IMR-90 (cell line): ENCODE measurements around the gene ADGRL1. TPM values are rescaled to one million over a fixed set of nuclear protein-coding genes. Genes with fewer than 3 reads are reported as not detected.

Source experiments
- ATAC-seq: fragments of 200-7000 bp; cut with Tn5 transposase; 2 replicates; pipeline ENCODE4 v1.9.1; 2020; ENCODE audit warnings: low read depth, mild to moderate bottlenecking, moderate library complexity
- BruUV-seq: library from RNA; stranded (reverse); fragments of 400-500 nt; replicated peaks from 2 replicates; lab custom pipeline; 2021; lab: Mats Ljungman, UMichigan
- CTCF ChIA-PET: fragments of 300-600 bp; formaldehyde crosslinking; extraction: SDS; loops from one replicate; lab custom pipeline; 2021; ENCODE audit warnings: antibody characterized with exemption; lab: Yijun Ruan, JAX
- POLR2A ChIA-PET: fragments of 300-600 bp; sonication (Branson Sonifier 250); formaldehyde crosslinking; loops from one replicate; lab custom pipeline; 2022; ENCODE audit warnings: antibody characterized with exemption; ENCODE audit not compliant: unreplicated experiment; lab: Charles Lee
- DNase-seq: peaks from one replicate; pipeline ENCODE4 v3.0.0; 2013
- H2AFZ ChIP-seq: replicated peaks from 2 replicates; pipeline ENCODE3; 2013; ENCODE audit warnings: low read length, mild to moderate bottlenecking; ENCODE audit not compliant: poor library complexity
- H2AK5ac ChIP-seq: 2 replicates; pipeline ENCODE4 v1.6.1; 2013; ENCODE audit warnings: low read depth, low read length, inconsistent platforms
- H2AK9ac ChIP-seq: replicated peaks from 2 replicates; pipeline ENCODE3; 2013; ENCODE audit warnings: mild to moderate bottlenecking, low read depth, low read length, moderate library complexity; ENCODE audit not compliant: poor library complexity
- H2BK120ac ChIP-seq: 2 replicates; pipeline ENCODE4 v1.6.1; 2013; ENCODE audit warnings: low read depth, low read length, inconsistent platforms
- H2BK15ac ChIP-seq: 3 replicates; pipeline ENCODE4 v1.6.1; 2013; ENCODE audit warnings: low read depth, low read length, inconsistent platforms
- H2BK20ac ChIP-seq: 2 replicates; pipeline ENCODE4 v1.6.1; 2013; ENCODE audit warnings: low read depth, mild to moderate bottlenecking, inconsistent platforms, low read length, moderate library complexity
- H2BK5ac ChIP-seq: 2 replicates; pipeline ENCODE4 v1.6.1; 2013; ENCODE audit warnings: mild to moderate bottlenecking, low read depth, low read length, inconsistent platforms; ENCODE audit not compliant: poor library complexity, severe bottlenecking
- H3K14ac ChIP-seq: replicated peaks from 2 replicates; pipeline ENCODE4 v1.6.1; 2013; ENCODE audit warnings: low read depth, low read length, inconsistent platforms
- H3K18ac ChIP-seq: 2 replicates; pipeline ENCODE4 v1.6.1; 2013; ENCODE audit warnings: low read depth, low read length, control low read depth
- H3K23ac ChIP-seq: 2 replicates; pipeline ENCODE4 v1.6.1; 2013; ENCODE audit warnings: low read depth, low read length, inconsistent platforms
- H3K27ac ChIP-seq: 2 replicates; pipeline ENCODE4 v1.5.1; 2013; ENCODE audit warnings: mild to moderate bottlenecking, control low read depth, low read length; ENCODE audit not compliant: insufficient read depth
- H3K27me3 ChIP-seq: 2 replicates; pipeline ENCODE4 v1.6.1; 2013; ENCODE audit warnings: low read length; ENCODE audit not compliant: control insufficient read depth, insufficient read depth
- H3K36me3 ChIP-seq: 2 replicates; pipeline ENCODE4 v1.6.1; 2013; ENCODE audit warnings: low read length, mixed read lengths; ENCODE audit not compliant: control insufficient read depth, insufficient read depth
- H3K4ac ChIP-seq: 2 replicates; pipeline ENCODE4 v1.6.1; 2013; ENCODE audit warnings: low read depth, low read length, inconsistent platforms
- H3K4me1 ChIP-seq: 2 replicates; pipeline ENCODE4 v1.6.1; 2013; ENCODE audit warnings: low read length, mixed read lengths; ENCODE audit not compliant: control insufficient read depth, insufficient read depth
- H3K4me2 ChIP-seq: 2 replicates; pipeline ENCODE4 v1.6.1; 2013; ENCODE audit warnings: low read depth, mild to moderate bottlenecking, control low read depth, low read length, moderate library complexity
- H3K4me3 ChIP-seq: 2 replicates; pipeline ENCODE4 v1.5.1; 2013; ENCODE audit warnings: low read depth, mild to moderate bottlenecking, control low read depth, low read length, moderate library complexity; ENCODE audit not compliant: insufficient read depth
- H3K56ac ChIP-seq: 2 replicates; pipeline ENCODE4 v1.6.1; 2013; ENCODE audit warnings: low read length, inconsistent platforms; ENCODE audit not compliant: insufficient read depth; ENCODE audit errors: extremely low read depth
- H3K79me1 ChIP-seq, 2 experiments: 2 replicates each; pipeline ENCODE4 v1.6.1; 2013; ENCODE audit warnings: low read length in 2 of 2, inconsistent platforms in 1 of 2, low read depth in 1 of 2
- H3K9ac ChIP-seq: 2 replicates; pipeline ENCODE4 v1.6.1; 2013; ENCODE audit warnings: low read depth, low read length, control low read depth
- H3K9me1 ChIP-seq: 2 replicates; pipeline ENCODE4 v1.6.1; 2013; ENCODE audit warnings: low read length, inconsistent platforms; ENCODE audit not compliant: insufficient read depth
- H3K9me3 ChIP-seq: 2 replicates; pipeline ENCODE4 v1.6.1; 2013; ENCODE audit warnings: low read length; ENCODE audit not compliant: control insufficient read depth, insufficient read depth
- H4K20me1 ChIP-seq: 2 replicates; pipeline ENCODE4 v1.6.1; 2013; ENCODE audit warnings: low read length, inconsistent platforms; ENCODE audit not compliant: insufficient read depth
- H4K5ac ChIP-seq: 2 replicates; pipeline ENCODE4 v1.6.1; 2013; ENCODE audit warnings: mild to moderate bottlenecking, low read depth, low read length, control low read depth
- H4K8ac ChIP-seq, 2 experiments: 2 replicates each; pipeline ENCODE4 v1.6.1; 2013; ENCODE audit warnings: low read depth in 2 of 2, low read length in 2 of 2, control low read depth in 1 of 2, inconsistent platforms in 1 of 2
- H4K91ac ChIP-seq: 2 replicates; pipeline ENCODE4 v1.6.1; 2013; ENCODE audit warnings: low read depth, low read length, inconsistent platforms; ENCODE audit not compliant: insufficient read depth
- BHLHE40 ChIP-seq: fragments of 150-350 bp; IDR thresholded peaks from 2 replicates; pipeline ENCODE4 v1.6.1; 2016; ENCODE audit warnings: mild to moderate bottlenecking, low read depth, low read length
- CEBPB ChIP-seq: IDR thresholded peaks from 2 replicates; pipeline ENCODE4 v1.6.1; 2012; ENCODE audit warnings: low read depth, low read length, improper control_type of control experiment
- CHD1 ChIP-seq: IDR thresholded peaks from 2 replicates; pipeline ENCODE4 v1.6.1; 2012; ENCODE audit warnings: low read depth, low read length, improper control_type of control experiment
- FOS ChIP-seq: fragments of 150-350 bp; IDR thresholded peaks from 2 replicates; pipeline ENCODE4 v1.6.1; 2016; ENCODE audit warnings: low read depth, low read length
- MAZ ChIP-seq: IDR thresholded peaks from 2 replicates; pipeline ENCODE4 v1.6.1; 2012; ENCODE audit warnings: low read depth, mild to moderate bottlenecking, low read length, improper control_type of control experiment, moderate library complexity, borderline replicate concordance
- NFE2L2 ChIP-seq: fragments of 150-350 bp; IDR thresholded peaks from 2 replicates; pipeline ENCODE4 v1.6.1; 2016; ENCODE audit warnings: low read depth, mild to moderate bottlenecking, low read length
- POLR2A ChIP-seq: IDR thresholded peaks from 2 replicates; pipeline ENCODE4 v1.6.1; 2012; ENCODE audit warnings: mild to moderate bottlenecking, low read depth, low read length
- RAD21 ChIP-seq: IDR thresholded peaks from 2 replicates; pipeline ENCODE4 v1.6.1; 2012; ENCODE audit warnings: low read length, improper control_type of control experiment
- RCOR1 ChIP-seq: IDR thresholded peaks from 2 replicates; pipeline ENCODE4 v1.6.1; 2012; ENCODE audit warnings: mild to moderate bottlenecking, low read length, improper control_type of control experiment; ENCODE audit not compliant: insufficient replicate concordance
- SMC3 ChIP-seq: fragments of 150-350 bp; IDR thresholded peaks from 2 replicates; pipeline ENCODE4 v1.6.1; 2016; ENCODE audit warnings: low read depth, mild to moderate bottlenecking, antibody characterized with exemption, low read length, moderate library complexity
- WGBS, 2 experiments: methylation state at CpG; one replicate each; pipeline versions ENCODE4 v1.1.5 to v1.1.7; 2013; ENCODE audit warnings: missing lambda C conversion rate in 2 of 2; ENCODE audit not compliant: insufficient read length in 1 of 2; ENCODE audit errors: extremely low coverage in 2 of 2; 5-methylcytosine and 5-hydroxymethylcytosine counted together
- dilution Hi-C: fragments of 300-500 bp; cut with HindIII; formaldehyde crosslinking; loops from one replicate; pipeline ENCODE4 v1.14.3; 2018; ENCODE audit warnings: low sequenced_read_pairs; ENCODE audit not compliant: unreplicated experiment
- in situ Hi-C: fragments of 300-500 bp; cut with MboI; formaldehyde crosslinking; loops from 3 replicates; pipeline ENCODE4 v1.14.3; 2019; ENCODE audit warnings: low sequenced_read_pairs, inconsistent platforms, mixed read lengths
- intact Hi-C: fragments of 100-400 bp; cut with micrococcal nuclease; formaldehyde crosslinking; loops from 2 replicates; pipeline ENCODE4 v1.10.0; 2022
- polyA plus RNA-seq, 3 experiments: library from polyadenylated mRNA; depleted of rRNA; stranded (reverse); fragments of >200 nt; gene quantifications; 2 replicates each; pipeline ENCODE4 v1.2.3, GENCODE V29; 2012; ENCODE audit warnings: low replicate concordance in 1 of 3
- total RNA-seq: library from RNA; depleted of rRNA; stranded (reverse); fragments of >200 nt; gene quantifications from 2 replicates; pipeline ENCODE4 v1.2.3, GENCODE V29; 2012
- TF ChIP-seq, protein P1 (sequence below): fragments of 150-350 bp; IDR thresholded peaks from 2 replicates; pipeline ENCODE4 v1.6.1; 2017; ENCODE audit warnings: mild to moderate bottlenecking, antibody characterized with exemption, low read length, low read depth
- TF ChIP-seq, protein P2 (sequence below): fragments of 150-350 bp; IDR thresholded peaks from 2 replicates; pipeline ENCODE4 v1.6.1; 2016; ENCODE audit warnings: low read depth, mild to moderate bottlenecking, low read length, moderate library complexity, borderline replicate concordance
- TF ChIP-seq, protein P3 (sequence below): conservative IDR thresholded peaks from 2 replicates; pipeline ENCODE4 v1.5.1; 2012; ENCODE audit warnings: mild to moderate bottlenecking, low read depth, low read length, improper control_type of control experiment

ADGRL1 gene
- total and polyA plus RNA-seq, 2 of the 4 experiments (the other 2 are of a cell fraction), result 0.72 to 2.2 TPM

DNA sequence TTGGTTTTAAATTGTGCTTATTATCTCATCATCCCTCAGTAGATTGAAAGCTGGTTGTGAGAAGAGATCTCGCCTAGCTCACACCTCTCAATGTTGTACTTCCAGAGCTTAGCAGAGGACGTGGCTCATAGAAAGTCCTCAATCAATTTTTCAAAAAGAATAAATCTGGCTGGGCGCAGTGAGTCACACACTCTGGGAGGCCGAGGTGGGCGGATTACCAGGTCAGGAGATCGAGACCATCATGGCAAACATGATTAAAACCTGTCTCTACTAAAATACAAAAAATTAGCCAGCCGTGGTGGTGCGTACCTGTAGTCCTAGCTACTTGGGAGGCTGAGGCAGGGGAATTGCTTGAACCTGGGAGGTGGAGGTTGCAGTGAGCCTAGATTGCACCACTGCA is 64.9 kb downstream of the ADGRL1 start:
- ATAC-seq, result no peak
- H2BK20ac ChIP-seq, result no peak overlapping the region
- peaks cover 2% of the 10 kb centered on the region; the same call in 1 of the 2 replicates for H3K9me1 ChIP-seq
- no TSS peak for BruUV-seq
- H3K18ac ChIP-seq, result no peak overlapping the region
- H3K4me2 ChIP-seq, result no peak overlapping the region
- no peak overlapping the region for H4K8ac ChIP-seq
- H2BK5ac ChIP-seq, result no peak overlapping the region
- no peaks in the 10 kb centered on the region for H3K9me3 ChIP-seq
- H2BK120ac ChIP-seq, result no peak overlapping the region
- CTCF ChIA-PET, result interaction anchor here (0.6 kb wide), 1 partner anchor 253 kb away, joined by 3 read pairs; no protein-coding TSS in a partner anchor
- H3K23ac ChIP-seq, result no peak overlapping the region
- no peak overlapping the region for H2AK9ac ChIP-seq
- peaks cover 6% of the 10 kb centered on the region for H3K4me1 ChIP-seq
- no peaks in the 10 kb centered on the region for H3K36me3 ChIP-seq
- no CpG with 5 or more reads among the region's 8 CpGs for WGBS, 2 experiments
- POLR2A ChIA-PET, result interaction anchor here (0.7 kb wide), 1 partner anchor 254 kb away, joined by 4 read pairs; no protein-coding TSS in a partner anchor
- H3K4ac ChIP-seq, result no peak overlapping the region
- H2AK5ac ChIP-seq, result no peak overlapping the region
- in situ Hi-C loops, result no loop called here
- TF ChIP-seq RCOR1, result no peak
- TF ChIP-seq CHD1, result no peak
- no peak for TF ChIP-seq FOS
- TF ChIP-seq CEBPB, result no peak
- TF ChIP-seq, protein P1, sequence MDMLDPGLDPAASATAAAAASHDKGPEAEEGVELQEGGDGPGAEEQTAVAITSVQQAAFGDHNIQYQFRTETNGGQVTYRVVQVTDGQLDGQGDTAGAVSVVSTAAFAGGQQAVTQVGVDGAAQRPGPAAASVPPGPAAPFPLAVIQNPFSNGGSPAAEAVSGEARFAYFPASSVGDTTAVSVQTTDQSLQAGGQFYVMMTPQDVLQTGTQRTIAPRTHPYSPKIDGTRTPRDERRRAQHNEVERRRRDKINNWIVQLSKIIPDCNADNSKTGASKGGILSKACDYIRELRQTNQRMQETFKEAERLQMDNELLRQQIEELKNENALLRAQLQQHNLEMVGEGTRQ, result no peak
- TF ChIP-seq, protein P2, sequence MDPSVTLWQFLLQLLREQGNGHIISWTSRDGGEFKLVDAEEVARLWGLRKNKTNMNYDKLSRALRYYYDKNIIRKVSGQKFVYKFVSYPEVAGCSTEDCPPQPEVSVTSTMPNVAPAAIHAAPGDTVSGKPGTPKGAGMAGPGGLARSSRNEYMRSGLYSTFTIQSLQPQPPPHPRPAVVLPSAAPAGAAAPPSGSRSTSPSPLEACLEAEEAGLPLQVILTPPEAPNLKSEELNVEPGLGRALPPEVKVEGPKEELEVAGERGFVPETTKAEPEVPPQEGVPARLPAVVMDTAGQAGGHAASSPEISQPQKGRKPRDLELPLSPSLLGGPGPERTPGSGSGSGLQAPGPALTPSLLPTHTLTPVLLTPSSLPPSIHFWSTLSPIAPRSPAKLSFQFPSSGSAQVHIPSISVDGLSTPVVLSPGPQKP, result no peak
- TF ChIP-seq, protein P3, sequence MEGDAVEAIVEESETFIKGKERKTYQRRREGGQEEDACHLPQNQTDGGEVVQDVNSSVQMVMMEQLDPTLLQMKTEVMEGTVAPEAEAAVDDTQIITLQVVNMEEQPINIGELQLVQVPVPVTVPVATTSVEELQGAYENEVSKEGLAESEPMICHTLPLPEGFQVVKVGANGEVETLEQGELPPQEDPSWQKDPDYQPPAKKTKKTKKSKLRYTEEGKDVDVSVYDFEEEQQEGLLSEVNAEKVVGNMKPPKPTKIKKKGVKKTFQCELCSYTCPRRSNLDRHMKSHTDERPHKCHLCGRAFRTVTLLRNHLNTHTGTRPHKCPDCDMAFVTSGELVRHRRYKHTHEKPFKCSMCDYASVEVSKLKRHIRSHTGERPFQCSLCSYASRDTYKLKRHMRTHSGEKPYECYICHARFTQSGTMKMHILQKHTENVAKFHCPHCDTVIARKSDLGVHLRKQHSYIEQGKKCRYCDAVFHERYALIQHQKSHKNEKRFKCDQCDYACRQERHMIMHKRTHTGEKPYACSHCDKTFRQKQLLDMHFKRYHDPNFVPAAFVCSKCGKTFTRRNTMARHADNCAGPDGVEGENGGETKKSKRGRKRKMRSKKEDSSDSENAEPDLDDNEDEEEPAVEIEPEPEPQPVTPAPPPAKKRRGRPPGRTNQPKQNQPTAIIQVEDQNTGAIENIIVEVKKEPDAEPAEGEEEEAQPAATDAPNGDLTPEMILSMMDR, result no peak
- no peak for TF ChIP-seq NFE2L2
- TF ChIP-seq SMC3, result no peak
- TF ChIP-seq POLR2A, result no peak
- no peak for TF ChIP-seq BHLHE40
- TF ChIP-seq RAD21, result no peak
- no peak for TF ChIP-seq MAZ
- no peak overlapping the region for H3K4me3 ChIP-seq
- H4K91ac ChIP-seq, result no peak overlapping the region
- H3K9ac ChIP-seq, result no peak overlapping the region
- H2AFZ ChIP-seq, result no peak overlapping the region
- no peaks in the 10 kb centered on the region for H3K27me3 ChIP-seq
- H3K14ac ChIP-seq, result no peak overlapping the region
- dilution Hi-C loops, result no loop called here
- H3K79me1 ChIP-seq, result peaks cover 26 to 38% of the 10 kb centered on the region in 2 experiments
- H4K20me1 ChIP-seq, result peaks cover 9% of the 10 kb centered on the region; the same call in 1 of the 2 replicates
- intact Hi-C loops, result no loop called here
- H2BK15ac ChIP-seq, result no peak overlapping the region
- no peak overlapping the region for H4K5ac ChIP-seq
- no peak overlapping the region for H3K56ac ChIP-seq
- H3K27ac ChIP-seq, result no peak overlapping the region
- DNase-seq, result no peak
